H9 (cell line): ENCODE measurements around the gene KIRREL3. TPM values are rescaled to one million over a fixed set of nuclear protein-coding genes. Genes with fewer than 3 reads are reported as not detected.

ENCODE experiments used
- DNase-seq: peaks from one replicate; pipeline ENCODE4 v3.0.0-alpha.2; 2017
- H2AFZ ChIP-seq: one replicate; pipeline ENCODE4 v1.6.1; 2013; ENCODE audit warnings: mild to moderate bottlenecking, low read length, control low read depth, moderate library complexity
- H2AK5ac ChIP-seq: 2 replicates; pipeline ENCODE4 v1.6.1; 2013; ENCODE audit warnings: low read length, control low read depth, mixed read lengths; ENCODE audit not compliant: insufficient read length
- H2BK120ac ChIP-seq: one replicate; pipeline ENCODE4 v1.6.1; 2013; ENCODE audit warnings: low read depth, mild to moderate bottlenecking, low read length, control low read depth, inconsistent platforms; ENCODE audit not compliant: poor library complexity, severe bottlenecking
- H2BK12ac ChIP-seq: 2 replicates; pipeline ENCODE4 v1.6.1; 2013; ENCODE audit warnings: low read length, control low read depth, mixed read lengths, low read depth; ENCODE audit not compliant: insufficient read length
- H2BK15ac ChIP-seq: 2 replicates; pipeline ENCODE4 v1.6.1; 2013; ENCODE audit warnings: low read depth, low read length, control low read depth
- H2BK20ac ChIP-seq: one replicate; pipeline ENCODE4 v1.6.1; 2013; ENCODE audit warnings: low read depth, mild to moderate bottlenecking, low read length, control low read depth, inconsistent platforms; ENCODE audit not compliant: poor library complexity, severe bottlenecking
- H2BK5ac ChIP-seq: 2 replicates; pipeline ENCODE4 v1.6.1; 2013; ENCODE audit warnings: low read length, control low read depth, mixed read lengths; ENCODE audit not compliant: insufficient read length
- H3K14ac ChIP-seq: 2 replicates; pipeline ENCODE4 v1.6.1; 2013; ENCODE audit warnings: low read length, control low read depth; ENCODE audit not compliant: insufficient read depth
- H3K18ac ChIP-seq: 2 replicates; pipeline ENCODE4 v1.6.1; 2013; ENCODE audit warnings: low read depth, mild to moderate bottlenecking, mixed read lengths, low read length, control low read depth; ENCODE audit not compliant: insufficient read length
- H3K23ac ChIP-seq: 2 replicates; pipeline ENCODE4 v1.6.1; 2013; ENCODE audit warnings: low read length, control low read depth, mixed read lengths, low read depth; ENCODE audit not compliant: insufficient read length
- H3K23me2 ChIP-seq: 2 replicates; pipeline ENCODE4 v1.6.1; 2013; ENCODE audit warnings: low read depth, mild to moderate bottlenecking, mixed read lengths, low read length, control low read depth; ENCODE audit not compliant: insufficient read length, poor library complexity, severe bottlenecking
- H3K27ac ChIP-seq: 2 replicates; pipeline ENCODE4 v1.5.1; 2013; ENCODE audit warnings: low read length, control low read depth, mixed read lengths, low read depth; ENCODE audit not compliant: insufficient read length
- H3K27me3 ChIP-seq: 2 replicates; pipeline ENCODE4 v1.6.1; 2013; ENCODE audit warnings: low read length, control low read depth, inconsistent platforms; ENCODE audit not compliant: insufficient read depth
- H3K4ac ChIP-seq: 2 replicates; pipeline ENCODE4 v1.6.1; 2013; ENCODE audit warnings: low read depth, mild to moderate bottlenecking, control low read depth, inconsistent platforms, low read length, moderate library complexity
- H3K4me1 ChIP-seq: 2 replicates; pipeline ENCODE4 v1.6.1; 2013; ENCODE audit warnings: low read length, control low read depth, inconsistent platforms; ENCODE audit not compliant: insufficient read depth
- H3K4me2 ChIP-seq: 2 replicates; pipeline ENCODE4 v1.6.1; 2013; ENCODE audit warnings: low read length, control low read depth, mixed read lengths; ENCODE audit not compliant: insufficient read length, insufficient read depth
- H3K56ac ChIP-seq: 2 replicates; pipeline ENCODE4 v1.6.1; 2013; ENCODE audit warnings: low read depth, mild to moderate bottlenecking, mixed read lengths, low read length, control low read depth; ENCODE audit not compliant: insufficient read length
- H3K79me1 ChIP-seq: 2 replicates; pipeline ENCODE4 v1.6.1; 2013; ENCODE audit warnings: low read depth, mild to moderate bottlenecking, moderate library complexity, low read length, control low read depth, inconsistent platforms; ENCODE audit not compliant: insufficient read depth, poor library complexity, severe bottlenecking
- H3K79me2 ChIP-seq: 2 replicates; pipeline ENCODE4 v1.6.1; 2013; ENCODE audit warnings: low read length, control low read depth, inconsistent platforms; ENCODE audit not compliant: insufficient read depth
- H3K9ac ChIP-seq: 2 replicates; pipeline ENCODE4 v1.6.1; 2013; ENCODE audit warnings: low read length, control low read depth, mixed read lengths; ENCODE audit not compliant: insufficient read length; ENCODE audit errors: extremely low read depth
- H3K9me3 ChIP-seq: one replicate; pipeline ENCODE4 v1.6.1; 2013; ENCODE audit warnings: low read depth, low read length, inconsistent platforms; ENCODE audit not compliant: control insufficient read depth
- H3T11ph ChIP-seq: one replicate; pipeline ENCODE4 v1.6.1; 2013; ENCODE audit warnings: mild to moderate bottlenecking, low read length, control low read depth, inconsistent platforms
- H4K20me1 ChIP-seq: one replicate; pipeline ENCODE4 v1.6.1; 2013; ENCODE audit not compliant: control insufficient read depth, insufficient read length, insufficient read depth
- H4K5ac ChIP-seq: 2 replicates; pipeline ENCODE4 v1.6.1; 2013; ENCODE audit warnings: low read depth, mild to moderate bottlenecking, mixed read lengths, low read length, control low read depth; ENCODE audit not compliant: insufficient read length
- H4K8ac ChIP-seq: replicated peaks from 2 replicates; pipeline ENCODE4 v1.6.1; 2013; ENCODE audit warnings: low read length, control low read depth, mixed read lengths, low read depth; ENCODE audit not compliant: insufficient read length
- H4K91ac ChIP-seq: 2 replicates; pipeline ENCODE4 v1.6.1; 2013; ENCODE audit warnings: low read depth, mild to moderate bottlenecking, moderate library complexity, mixed read lengths, low read length, control low read depth; ENCODE audit not compliant: insufficient read length
- H3K27ac Mint-ChIP-seq, 3 experiments: 2 replicates in 2 of 3; 3 replicates in 1 of 3; pipeline ENCODE4 v1.8.0; 2020 to 2021; ENCODE audit warnings: mixed read lengths in 3 of 3, mild to moderate bottlenecking in 1 of 3, moderate library complexity in 1 of 3
- H3K27me3 Mint-ChIP-seq: 2 replicates; pipeline ENCODE4 v1.8.0; 2021; ENCODE audit warnings: low read depth, mild to moderate bottlenecking, moderate library complexity, mixed read lengths
- H3K36me3 Mint-ChIP-seq, 3 experiments: 2 replicates in 2 of 3; 3 replicates in 1 of 3; pipeline ENCODE4 v1.8.0; 2020 to 2021; ENCODE audit warnings: low read depth in 3 of 3, mixed read lengths in 3 of 3; ENCODE audit not compliant: insufficient read depth in 1 of 3
- H3K4me1 Mint-ChIP-seq, 2 experiments: 2 replicates each; pipeline ENCODE4 v1.8.0; 2020; ENCODE audit warnings: mixed read lengths in 2 of 2
- H3K4me3 Mint-ChIP-seq, 2 experiments: 2 replicates in 1 of 2; 3 replicates in 1 of 2; pipeline ENCODE4 v1.8.0; 2020 to 2021; ENCODE audit warnings: mild to moderate bottlenecking in 2 of 2, mixed read lengths in 2 of 2, moderate library complexity in 1 of 2
- H3K9me3 Mint-ChIP-seq, 2 experiments: 2 replicates in 1 of 2; 3 replicates in 1 of 2; pipeline ENCODE4 v1.8.0; 2020; ENCODE audit warnings: mild to moderate bottlenecking in 2 of 2, mixed read lengths in 2 of 2, moderate library complexity in 1 of 2
- WGBS: extraction: QIAGEN DNeasy Blood & Tissue Kit; methylation state at CpG from one replicate; pipeline ENCODE4 v1.1.7; 2013; ENCODE audit warnings: missing lambda C conversion rate, low lambda C conversion rate, mixed read lengths; ENCODE audit not compliant: insufficient read length; ENCODE audit errors: extremely low coverage; 5-methylcytosine and 5-hydroxymethylcytosine counted together
- total RNA-seq: library from RNA; stranded (reverse); gene quantifications from 2 replicates; pipeline ENCODE4 v1.2.1, GENCODE V29; 2021
- TF ChIP-seq, protein P1 (sequence below): fragments of 200-600 bp; sonication (generic); conservative IDR thresholded peaks from 3 replicates; pipeline ENCODE4 v1.8.0; 2021; ENCODE audit warnings: antibody characterized with exemption, mild to moderate bottlenecking

The KIRREL3 gene
- total RNA-seq, 1 experiment from 2014 or later, result 0.17 TPM

DNA sequence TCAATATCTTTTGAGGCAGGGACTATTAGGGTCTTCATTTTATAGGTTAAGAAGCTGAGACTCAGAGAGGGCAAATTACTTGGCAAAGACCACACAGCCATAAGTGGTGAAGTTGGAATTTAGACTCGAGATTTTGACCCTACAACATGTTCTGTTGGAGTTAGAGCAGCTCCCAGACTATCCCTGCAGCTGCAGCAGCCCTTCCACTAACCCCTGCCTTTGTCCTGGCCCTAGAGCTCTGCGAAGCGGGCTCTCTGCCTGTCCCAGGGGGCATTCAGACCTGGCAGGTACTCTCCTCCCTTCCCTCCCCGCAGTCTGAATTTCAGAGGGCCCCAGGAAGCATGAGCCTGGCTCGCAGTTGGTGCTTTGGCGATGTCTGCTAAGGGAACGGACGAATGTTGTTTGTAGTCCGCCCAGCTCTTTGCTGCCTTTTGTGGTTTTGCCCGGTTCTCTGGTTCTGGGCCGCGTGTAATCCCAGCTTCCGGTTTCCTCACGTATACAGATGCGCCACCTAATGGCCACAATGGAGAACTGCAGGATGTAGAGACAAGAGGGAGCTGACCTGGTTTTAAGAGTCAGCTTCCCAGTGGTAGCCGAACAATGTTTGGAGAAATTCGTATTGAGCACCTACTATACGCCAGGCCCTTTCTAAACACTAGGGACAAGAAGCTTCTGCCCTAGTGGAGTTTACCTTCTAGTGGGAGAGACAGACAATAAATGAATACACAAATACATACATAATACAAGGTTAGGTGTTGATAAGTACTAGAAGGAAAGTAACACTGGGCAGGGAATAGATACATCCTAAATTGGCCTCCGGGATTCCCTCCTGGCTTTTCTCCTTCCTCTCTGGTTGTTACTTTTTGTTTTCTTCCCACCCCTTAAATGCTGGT lies 519.9 kb downstream of the KIRREL3 start:
- Histone ChIP-seq H2AFZ (peak overlapping the region; percentile 99), H2BK20ac (peak overlapping the region; percentile 83), H3K23ac (no peak overlapping the region), H4K20me1 (no peaks in the 10 kb centered on the region), H3K9ac (peak overlapping the region; percentile 38), H3K27me3 (no peaks in the 10 kb centered on the region; the same call in 1 of the 2 replicates), H3K23me2 (no peaks in the 10 kb centered on the region), H2BK15ac (no peak overlapping the region), H4K5ac (peak overlapping the region; percentile 54), H3K9me3 (no peaks in the 10 kb centered on the region), H3K18ac (peak overlapping the region; percentile 90), H4K91ac (no peak overlapping the region), H2BK5ac (no peak overlapping the region), H2AK5ac (no peak overlapping the region), H3K4ac (no peak overlapping the region), H3K4me2 (no peak overlapping the region), H3K79me2 (no peaks in the 10 kb centered on the region), H3K27ac (no peak overlapping the region), H3K56ac (no peak overlapping the region), H2BK12ac (peak overlapping the region; percentile 3), H3K4me1 (no peaks in the 10 kb centered on the region), H4K8ac (no peak overlapping the region), H3K79me1 (no peaks in the 10 kb centered on the region), H2BK120ac (peak overlapping the region; percentile 96), H3K14ac (peak overlapping the region; percentile 97; the same call in 1 of the 2 replicates), H3T11ph (peak overlapping the region; percentile 90)
- Mint-ChIP-seq H3K27me3 (peaks cover 3% of the 10 kb centered on the region), H3K4me3 (peak overlapping the region; percentile 49 to 53; a peak in 4 of 5 replicates), H3K36me3 (no peaks in the 10 kb centered on the region; a peak in 1 of 7 replicates), H3K27ac (peak overlapping the region; percentile 66 to 96 (median 81); a peak in 5 of 7 replicates), H3K9me3 (no peaks in the 10 kb centered on the region; a peak in 1 of 5 replicates), H3K4me1 (peaks cover 14 to 37% of the 10 kb centered on the region in 2 experiments)
- TF ChIP-seq, protein P1, sequence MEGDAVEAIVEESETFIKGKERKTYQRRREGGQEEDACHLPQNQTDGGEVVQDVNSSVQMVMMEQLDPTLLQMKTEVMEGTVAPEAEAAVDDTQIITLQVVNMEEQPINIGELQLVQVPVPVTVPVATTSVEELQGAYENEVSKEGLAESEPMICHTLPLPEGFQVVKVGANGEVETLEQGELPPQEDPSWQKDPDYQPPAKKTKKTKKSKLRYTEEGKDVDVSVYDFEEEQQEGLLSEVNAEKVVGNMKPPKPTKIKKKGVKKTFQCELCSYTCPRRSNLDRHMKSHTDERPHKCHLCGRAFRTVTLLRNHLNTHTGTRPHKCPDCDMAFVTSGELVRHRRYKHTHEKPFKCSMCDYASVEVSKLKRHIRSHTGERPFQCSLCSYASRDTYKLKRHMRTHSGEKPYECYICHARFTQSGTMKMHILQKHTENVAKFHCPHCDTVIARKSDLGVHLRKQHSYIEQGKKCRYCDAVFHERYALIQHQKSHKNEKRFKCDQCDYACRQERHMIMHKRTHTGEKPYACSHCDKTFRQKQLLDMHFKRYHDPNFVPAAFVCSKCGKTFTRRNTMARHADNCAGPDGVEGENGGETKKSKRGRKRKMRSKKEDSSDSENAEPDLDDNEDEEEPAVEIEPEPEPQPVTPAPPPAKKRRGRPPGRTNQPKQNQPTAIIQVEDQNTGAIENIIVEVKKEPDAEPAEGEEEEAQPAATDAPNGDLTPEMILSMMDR, result peak; percentile 92
- peak; percentile 86 for DNase-seq
- no CpG with 5 or more reads among the region's 19 CpGs for WGBS
